G401.6 (cell line): Measurements from ENCODE around the gene VCPKMT.
A peak's percentile ranks its signal among the peaks of the same experiment; 100 is the strongest.

Source experiments
- FAIRE-seq: peaks from 2 replicates; lab custom pipeline; 2012; peaks lifted over from hg19 to GRCh38; lab: Jason Lieb, UNC

Gene VCPKMT

DNA sequence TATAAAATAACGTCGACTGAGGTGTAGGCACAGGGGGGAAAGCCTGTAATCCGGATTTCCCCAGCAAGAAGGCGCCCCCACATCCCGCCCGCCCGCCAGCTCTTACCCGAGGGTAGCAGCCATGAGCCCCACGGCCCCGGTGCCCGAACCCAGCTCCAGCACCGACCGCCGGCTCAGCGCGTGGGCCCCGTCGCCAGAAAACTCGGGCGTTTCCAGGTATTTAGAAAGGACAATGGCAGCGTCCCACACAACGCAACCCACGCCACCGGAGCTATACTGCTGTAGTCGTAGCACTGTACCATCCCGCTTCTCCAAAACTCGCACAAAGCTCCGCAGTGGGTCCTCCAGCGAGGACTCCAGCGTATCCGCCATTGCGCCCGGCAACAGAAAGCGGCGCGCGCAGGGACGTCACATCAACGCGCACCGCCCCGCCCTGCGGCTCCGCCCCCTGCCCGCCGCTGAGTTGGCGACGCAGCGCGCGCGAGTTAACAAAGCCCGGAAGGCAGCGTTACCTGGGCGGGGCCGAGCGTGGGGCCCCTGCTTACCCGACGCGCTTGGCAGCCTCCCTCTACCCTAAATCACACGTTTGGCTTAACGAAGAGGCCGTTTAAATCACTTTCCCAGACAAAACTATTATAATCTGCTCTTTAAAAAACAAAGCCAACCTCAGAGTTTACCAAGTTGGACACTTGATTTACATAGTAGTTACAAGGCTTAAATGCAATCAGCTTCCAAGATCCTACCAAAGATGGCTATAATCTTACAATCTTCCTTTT is at the start of gene VCPKMT:
Gene VCPKMT, minus strand, starts transcription at position 392 of the 776 bp plus-strand sequence. Its CDS starts 20 bp downstream, at position 372.
- FAIRE-seq = peak; percentile 85

DNA sequence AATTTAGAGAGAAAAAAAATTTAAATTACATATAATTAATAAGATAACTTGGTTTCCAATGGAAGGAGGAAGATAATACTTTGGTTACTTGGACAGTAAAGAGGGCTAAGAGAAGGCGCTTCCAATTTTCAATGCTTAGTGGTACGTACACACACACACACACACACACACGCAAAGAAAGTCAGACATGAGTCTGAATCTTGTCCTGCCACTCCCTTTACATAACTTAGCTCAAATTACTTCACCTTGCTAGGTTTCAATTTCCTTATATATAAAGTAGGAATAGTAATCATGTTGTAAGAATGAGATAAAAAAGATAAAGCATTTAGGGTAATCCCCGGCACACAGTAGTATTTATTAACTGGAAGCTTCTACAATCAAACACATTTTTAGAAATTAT is 39.7 kb upstream of the VCPKMT start:
- FAIRE-seq = no peak

DNA sequence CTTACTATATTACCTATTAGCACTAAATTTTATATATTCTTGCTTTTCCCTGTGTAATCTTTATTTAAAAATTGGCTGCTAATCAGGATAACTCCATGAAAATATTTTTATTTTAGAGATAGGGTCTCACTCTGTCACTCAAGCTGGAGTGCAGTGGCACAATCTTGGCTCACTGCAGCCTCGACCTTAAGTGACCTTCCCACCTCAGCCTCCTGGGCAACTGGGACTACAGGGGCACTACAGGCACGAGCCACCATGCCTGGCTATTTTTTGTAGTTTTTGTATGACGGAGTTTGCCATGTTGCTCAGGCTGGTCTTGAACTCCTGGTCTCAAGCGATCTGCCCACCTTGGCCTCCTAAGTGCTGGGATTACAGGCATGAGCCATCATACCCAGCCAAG is 32.4 kb upstream of the VCPKMT start:
- no peak for FAIRE-seq

DNA sequence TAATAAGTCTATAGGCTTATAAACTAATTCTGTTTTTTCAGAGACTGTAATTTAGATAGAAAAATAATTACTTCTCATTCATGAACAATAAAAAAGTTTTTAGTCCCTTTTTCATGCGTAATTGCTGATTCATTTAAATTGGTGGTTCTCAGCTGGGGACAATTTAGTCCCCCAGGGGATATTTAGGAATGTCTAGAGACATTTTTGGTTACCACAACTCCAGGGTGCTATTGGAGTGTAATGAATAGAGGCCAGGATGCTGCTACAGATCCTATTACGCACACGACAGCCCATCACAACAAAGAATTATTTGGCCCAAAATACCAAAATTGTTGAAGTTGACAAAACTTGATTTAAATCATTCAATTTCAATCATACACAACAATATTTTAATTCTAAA is 22.8 kb upstream of the VCPKMT start:
- FAIRE-seq = no peak

DNA sequence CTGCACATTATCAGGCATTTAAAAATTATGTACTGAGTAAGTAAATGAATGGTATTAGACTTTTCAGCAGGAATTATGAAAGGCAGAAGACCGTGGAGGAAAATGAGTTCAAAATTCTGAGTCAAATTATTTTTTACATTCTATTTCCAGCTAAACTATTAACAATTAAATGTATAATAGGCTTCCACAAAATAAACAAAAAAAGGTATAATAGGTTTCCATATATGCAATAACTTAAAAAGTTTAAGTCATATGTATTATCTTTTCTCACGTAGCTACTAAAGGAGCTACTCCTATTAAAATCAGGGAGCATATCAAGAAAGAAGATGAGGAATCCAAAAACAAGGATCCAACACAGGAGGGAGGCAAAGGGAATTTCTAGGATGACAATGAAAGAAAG is 11.4 kb upstream of the VCPKMT start:
- no peak for FAIRE-seq

DNA sequence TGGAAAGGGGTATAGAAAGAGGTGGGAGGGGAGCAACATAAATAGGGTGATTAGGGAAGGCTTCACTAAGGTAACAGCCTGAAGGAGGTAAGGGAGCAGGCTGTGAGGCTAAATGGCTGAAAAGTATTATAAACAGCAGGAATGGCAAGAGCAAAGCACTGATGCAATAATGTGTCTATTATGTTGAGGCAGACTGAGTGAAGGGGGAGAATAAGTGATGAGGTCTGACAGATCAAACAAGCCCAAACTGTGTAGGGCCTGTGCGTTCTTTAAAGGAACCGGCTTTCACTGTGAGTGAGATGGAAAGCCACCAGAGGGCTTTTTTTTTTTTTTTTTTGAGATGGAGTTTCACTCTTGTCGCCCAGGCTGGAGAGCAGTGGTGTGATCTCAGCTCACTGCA is 6.7 kb upstream of the VCPKMT start:
- no peak for FAIRE-seq

DNA sequence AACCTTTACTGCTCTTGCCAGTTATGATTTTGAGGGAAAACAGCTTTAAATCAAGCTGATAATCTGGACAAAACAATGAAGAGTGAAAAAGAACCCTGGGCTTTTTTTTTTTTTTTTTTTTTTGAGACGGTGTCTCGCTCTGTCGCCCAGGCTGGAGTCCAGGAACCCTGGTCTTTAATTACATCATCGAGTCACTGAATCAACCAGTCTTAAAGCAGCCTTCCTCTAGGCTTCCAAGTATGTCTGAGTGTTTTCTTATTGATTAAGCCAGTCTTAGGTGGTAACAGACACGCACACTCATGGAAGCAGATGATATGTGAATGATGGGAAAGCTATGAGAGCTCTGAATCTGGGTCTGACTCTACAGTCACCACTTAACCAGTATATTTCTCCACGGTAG is 5.9 kb upstream of the VCPKMT start:
- FAIRE-seq = no peak

DNA sequence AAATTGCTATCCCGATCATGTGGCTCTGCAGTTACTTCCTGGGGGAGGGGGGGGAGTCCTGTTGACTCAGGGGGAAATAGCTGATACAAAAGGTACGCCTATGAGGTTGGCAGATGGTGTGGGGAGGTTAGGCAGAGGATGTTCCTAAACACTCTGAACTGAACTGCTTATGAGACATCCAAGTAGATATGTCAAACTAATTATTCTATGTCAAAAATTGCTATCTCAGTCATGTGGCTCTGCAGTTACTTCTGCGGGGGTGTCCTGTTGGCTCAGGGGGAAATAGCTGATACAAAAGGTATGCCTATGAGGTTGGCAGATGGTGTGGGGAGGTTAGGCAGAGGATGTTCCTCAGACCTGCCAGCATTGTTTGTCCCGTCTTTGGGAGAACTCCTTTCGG is 5.1 kb upstream of the VCPKMT start:
- FAIRE-seq = no peak

DNA sequence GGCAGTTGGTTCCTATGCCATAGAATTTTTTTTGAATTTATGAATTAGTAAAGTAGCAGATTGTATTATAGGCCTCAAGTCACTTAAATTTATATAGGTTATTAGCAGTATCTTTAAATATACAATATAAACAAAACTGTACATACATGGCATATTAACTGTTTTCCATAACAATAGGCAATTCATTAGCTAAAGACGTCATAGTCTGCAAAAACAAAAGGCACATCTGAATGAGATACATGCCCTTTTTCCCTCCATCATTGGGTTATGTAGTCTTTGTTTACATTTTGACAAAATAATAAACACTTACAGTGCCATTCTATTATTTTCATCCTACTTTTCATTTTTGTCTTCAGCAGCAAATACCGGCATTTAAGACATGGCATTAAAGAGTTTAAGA is 1.1 kb upstream of the VCPKMT start:
- FAIRE-seq = no peak

DNA sequence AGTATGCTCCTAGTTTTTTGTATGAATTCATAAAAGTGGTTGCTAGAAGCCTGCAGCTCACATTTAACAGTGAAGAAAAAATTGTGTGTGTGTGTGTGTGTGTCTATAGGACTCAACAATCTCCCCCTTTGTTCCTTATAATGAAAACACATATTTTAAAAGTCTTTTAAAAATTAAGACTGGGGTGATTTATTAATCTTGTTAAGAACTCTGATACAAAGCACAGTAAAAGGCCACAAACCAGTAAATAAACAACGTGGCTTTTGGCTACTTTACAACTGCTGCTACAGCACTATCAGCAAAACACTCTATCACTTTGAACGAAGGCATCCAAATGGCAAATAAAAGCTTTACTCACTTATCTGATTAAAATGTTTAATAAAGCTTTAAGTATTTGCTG is 594 bp upstream of the VCPKMT start:
- FAIRE-seq = peak; percentile 8

DNA sequence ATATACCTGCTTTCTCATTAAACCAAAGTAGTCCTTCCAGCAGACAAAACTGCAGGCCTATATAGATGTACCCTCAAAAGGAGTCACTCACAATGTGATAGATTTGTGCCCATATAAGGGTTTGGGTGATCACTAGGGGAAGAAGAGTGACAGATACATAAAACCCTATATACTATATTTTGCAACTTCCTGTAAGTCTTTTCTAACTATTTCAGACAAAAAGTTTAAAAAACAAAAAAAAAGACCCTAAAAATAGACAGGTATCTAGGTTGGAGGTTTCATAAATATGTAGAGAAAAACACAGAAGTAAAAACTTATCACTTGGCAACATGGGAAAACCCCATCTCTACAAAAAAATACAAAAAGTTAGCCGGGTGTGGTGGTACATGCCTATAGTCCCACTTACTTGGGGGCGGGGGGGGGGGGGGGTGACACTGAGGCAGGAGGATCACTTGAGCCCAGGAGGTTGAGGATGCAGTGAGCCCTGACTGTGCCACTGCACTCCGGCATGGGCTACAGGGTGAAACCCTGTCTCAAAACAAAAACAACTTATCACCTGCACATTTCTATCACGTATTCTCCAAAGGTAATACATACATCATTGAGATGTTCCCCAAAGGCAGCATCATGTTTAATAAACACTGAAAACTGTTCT is 2.9 kb downstream of the VCPKMT start:
- no peak for FAIRE-seq

DNA sequence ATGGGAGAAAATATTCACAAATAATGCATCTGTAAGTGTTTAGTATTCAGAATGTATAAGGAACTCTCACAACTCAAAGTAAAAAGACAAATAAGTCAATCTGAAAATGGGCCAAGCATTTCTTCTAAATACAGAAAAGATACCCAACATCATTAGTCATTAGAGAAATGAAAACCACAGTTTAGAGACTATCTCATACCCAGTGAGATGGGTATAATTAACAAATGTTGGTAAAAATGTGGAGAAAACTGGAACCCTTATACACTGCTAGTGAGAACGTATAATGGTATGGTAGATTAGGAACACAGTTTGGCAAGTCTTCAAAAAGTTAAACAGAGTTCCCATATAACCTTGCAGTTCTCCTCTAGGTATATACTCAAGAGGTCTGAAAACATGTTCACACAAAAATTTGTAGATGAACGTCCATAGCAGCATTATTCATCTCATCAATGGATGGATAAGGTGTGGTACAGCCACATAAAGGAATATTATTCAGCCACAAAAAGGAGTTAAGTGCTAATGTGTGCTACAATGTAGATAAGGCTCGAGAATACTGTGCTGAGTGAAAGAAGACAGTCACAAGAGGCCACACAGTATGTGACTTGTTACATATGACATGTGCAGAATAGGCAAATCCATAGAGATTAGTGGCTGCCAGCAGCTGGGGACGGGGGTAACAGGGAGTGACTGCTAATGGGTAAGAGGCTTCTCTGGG is 5.9 kb downstream of the VCPKMT start:
- no peak for FAIRE-seq

DNA sequence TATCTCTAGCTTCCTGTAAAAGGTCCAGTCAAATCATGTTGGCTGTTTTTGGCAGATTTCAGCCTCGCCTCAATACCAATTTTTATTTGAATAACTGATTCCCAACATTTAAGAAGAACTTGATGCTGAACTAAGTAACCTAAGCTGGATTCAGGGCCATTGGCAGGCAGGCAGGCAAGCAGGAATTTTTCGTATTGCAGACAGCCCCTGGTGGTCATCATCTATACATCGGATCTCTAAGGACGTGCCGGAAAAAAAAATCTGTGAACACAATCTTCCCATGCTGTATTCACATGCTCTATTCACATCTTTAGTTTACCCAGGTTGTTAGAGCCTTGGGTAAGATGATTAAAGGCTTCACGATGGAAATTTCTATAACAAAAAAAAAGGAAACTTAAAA is 7.0 kb downstream of the VCPKMT start:
- FAIRE-seq = no peak

DNA sequence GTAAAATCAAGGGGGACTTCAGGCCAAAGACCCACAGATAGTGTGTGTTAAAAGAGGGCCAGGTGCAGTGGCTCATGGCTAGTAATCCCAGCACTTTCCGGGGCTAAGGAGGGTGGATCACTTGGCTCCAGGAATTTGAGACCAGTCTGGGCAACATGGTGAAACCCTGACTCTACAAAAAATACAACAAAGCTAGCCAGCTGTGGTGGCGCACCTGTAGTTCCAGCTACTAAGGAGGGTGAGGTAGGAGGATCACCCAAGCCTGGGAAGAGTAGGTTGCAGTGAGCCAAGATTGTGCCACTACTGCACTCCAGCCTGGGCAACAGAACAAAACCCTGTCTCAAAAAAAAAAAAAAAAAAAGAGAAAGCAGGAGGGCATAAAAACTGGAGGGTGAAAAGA is 8.5 kb downstream of the VCPKMT start:
- no peak for FAIRE-seq

DNA sequence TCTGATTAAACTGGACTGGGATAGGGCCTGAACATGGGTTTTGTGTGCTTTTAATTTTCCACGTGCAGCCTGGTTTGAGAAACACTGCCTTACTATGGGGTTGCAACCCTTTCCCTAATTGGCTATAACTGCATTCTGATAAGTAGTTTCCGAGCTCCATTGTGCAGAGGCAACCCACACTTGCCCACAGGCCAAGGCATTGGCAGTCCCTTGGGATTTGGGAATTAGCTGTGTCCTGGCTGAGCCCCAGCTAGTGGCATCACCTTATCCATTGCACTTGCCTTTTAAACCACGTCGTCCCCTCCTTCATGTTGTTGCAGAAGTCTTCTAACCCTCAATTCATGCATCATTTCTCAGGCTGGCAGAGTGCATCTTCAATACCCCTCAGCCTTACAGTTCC is 10.2 kb downstream of the VCPKMT start:
- no peak for FAIRE-seq

DNA sequence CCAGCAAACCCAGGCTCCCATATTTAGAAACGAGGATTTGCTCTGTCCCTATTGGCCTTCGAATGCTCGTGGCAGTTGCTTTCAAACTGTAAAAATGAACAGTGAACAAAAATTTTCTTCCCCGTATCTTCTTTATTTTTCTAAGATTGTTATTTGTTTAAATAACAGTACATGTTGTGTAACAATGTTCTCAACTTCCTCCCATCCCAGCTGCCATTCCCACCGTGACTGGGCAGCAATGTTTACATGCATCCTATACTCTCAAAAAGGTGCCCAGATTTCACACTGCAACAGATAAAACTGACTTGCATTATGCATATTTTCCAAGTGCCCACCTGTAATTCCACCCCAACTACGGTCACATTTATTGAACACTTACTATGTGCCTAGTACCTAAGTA is 12.8 kb downstream of the VCPKMT start:
- no peak for FAIRE-seq

DNA sequence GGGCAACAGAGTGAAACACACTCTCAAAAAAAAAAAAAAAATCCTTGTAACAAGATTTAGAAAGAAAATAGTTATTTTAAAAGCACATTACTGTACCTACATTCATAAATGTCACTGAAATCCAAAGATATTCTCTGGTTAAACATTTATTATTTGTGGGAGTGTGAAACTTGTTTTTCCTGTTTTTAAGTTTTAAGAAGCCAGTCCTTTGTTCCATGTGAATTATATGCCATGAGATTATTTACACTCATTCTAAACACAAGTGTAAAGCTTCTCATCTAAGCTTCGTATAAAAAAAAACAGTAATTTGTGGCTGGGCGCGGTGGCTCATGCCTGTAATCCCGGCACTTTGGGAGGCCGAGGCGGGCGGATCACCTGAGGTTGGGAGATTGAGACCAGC is 15.0 kb downstream of the VCPKMT start:
- no peak for FAIRE-seq

DNA sequence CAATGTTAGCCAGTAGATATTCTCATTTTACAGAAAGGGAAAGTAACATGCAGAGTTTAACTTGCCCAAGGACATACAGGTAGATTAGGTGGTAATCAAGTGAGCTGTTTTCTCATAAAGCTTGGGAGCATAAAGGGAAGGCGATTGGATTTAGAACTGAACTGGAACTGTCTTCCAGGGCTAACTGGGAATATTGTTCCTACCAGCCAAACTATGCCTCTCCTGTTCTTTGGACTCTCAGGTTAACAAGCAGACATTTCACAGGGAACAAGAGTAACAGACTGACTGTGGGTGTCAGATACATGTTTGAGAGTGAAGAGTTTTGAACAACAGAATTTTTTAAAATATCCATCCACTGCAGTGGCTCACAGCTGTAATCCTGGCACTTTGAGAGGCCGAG is 15.6 kb downstream of the VCPKMT start:
- FAIRE-seq = no peak

DNA sequence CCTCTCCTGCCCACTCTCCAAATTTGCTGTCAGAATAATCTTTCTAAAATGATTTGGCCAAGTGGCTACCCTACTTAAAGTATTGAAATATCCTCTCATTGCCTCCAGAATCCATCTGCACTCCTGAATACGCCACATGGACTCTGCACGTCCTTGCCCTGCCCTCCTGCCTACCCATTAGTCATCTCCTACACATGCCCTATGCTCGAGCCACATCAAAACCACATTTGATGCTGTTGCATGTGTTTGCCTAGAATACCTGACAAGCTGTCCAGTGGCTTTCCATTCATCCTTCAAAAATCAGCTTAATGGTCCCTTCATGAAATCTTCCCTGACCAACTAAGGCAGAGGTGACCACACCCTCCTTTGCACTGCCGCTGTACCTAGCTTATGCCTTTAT is 17.0 kb downstream of the VCPKMT start:
- no peak for FAIRE-seq

DNA sequence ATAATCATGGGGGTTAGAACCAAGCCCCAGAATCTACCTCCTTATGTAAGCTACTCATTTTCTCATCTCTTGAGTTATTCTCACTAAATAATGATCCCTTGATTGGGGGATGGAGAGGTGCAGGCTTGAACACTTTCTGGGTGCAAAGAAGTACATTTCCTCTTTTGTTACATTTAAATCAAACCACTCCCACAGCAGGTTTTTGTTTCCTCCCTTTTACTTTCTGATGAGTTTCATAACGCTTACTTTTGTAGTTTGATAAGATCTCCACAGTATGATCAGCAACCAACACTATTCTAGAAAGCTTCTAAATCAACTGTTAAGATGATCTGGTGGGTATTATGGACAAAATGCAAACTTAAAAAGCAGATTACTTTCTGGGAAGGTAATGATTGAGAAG is 20.5 kb downstream of the VCPKMT start:
- FAIRE-seq = no peak

DNA sequence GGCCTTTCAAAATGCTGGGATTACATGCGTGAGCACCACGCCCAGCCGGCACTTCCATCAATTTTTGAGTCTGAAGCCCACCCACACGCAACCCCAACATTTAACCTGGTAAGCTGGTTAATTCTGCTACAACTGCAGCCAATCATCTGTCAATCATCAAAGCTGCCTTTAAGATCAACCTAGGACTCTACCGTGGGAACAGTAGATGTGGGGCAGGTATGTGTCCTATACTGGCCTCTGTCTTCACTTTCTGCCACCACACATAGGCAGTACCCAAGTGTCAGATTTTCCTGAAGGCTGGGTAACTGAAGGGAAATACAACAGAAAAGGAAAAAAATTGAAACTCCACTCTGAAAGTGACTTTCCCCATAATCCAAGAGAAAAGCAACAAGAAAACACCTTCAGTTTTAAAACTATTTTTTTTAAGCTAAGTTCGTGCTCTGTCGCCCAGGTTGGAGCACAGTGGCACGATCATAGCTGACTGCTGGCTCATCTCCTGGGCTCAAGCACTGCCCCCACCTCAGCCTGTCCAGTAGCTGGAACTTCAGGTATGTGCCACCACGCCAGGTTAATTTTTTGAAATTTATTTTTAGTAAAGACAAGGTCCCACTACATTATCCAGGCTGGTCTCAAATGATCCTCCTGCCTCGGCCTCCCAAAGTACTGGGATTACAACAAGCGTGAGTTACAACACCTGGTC is 22.2 kb downstream of the VCPKMT start:
- FAIRE-seq = no peak

DNA sequence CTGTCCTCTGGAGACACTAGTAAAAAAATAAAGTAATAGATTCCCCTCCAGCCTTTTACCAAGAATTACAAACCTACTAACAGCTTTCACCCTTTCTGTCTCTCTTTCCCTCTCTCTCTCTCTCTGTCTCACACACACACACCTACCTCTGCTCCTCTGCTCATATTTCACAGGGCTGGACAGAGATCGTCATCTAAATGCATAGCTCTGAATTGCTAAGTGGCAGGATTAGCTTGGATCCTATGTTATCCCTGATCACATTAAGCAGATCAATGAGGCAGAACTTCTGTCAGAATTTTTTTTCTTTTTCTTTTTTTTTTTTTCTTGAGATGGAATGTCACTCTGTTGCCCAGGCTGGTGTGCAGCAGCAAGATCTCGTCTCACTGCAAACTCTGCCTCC is 22.9 kb downstream of the VCPKMT start:
- FAIRE-seq = no peak

DNA sequence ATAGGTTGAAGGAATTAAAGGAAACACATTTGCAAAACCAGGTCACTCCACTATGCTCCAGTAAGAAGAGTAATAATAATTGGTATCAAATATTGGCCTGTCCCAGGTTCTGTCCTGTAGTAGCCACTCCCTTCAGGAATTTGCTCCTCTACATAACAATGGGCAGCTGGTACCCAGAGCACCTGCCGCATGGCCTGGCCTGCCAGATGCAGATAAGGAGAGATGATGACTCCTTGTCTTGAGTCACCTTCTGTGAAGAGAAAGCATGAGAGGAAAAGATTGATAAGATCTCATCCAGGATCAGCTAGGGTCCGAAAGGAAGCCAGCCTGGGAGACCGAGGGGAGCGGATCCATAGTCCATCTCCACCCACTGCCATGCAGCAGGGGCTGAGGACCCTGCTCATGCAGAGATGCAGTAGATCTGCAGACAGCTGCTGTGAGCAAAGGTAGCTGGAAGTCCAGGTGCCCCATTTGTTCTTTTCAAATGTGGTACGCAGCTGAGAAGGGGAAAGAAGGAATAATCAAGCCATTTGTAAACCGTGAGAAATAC is 24.3 kb downstream of the VCPKMT start:
- FAIRE-seq = no peak
